IMR-90 (cell line): ENCODE results near the gene NDUFB3. TPM values are rescaled to one million over a fixed set of nuclear protein-coding genes. Genes with fewer than 3 reads are reported as not detected.

Source experiments
- MAFK ChIP-seq: IDR thresholded peaks from 2 replicates; pipeline ENCODE4 v1.6.1; 2012; ENCODE audit warnings: low read depth, low read length, improper control_type of control experiment
- POLR2A ChIP-seq: IDR thresholded peaks from 2 replicates; pipeline ENCODE4 v1.6.1; 2012; ENCODE audit warnings: mild to moderate bottlenecking, low read depth, low read length
- RCOR1 ChIP-seq: IDR thresholded peaks from 2 replicates; pipeline ENCODE4 v1.6.1; 2012; ENCODE audit warnings: mild to moderate bottlenecking, low read length, improper control_type of control experiment; ENCODE audit not compliant: insufficient replicate concordance
- polyA plus RNA-seq, 3 experiments: library from polyadenylated mRNA; depleted of rRNA; stranded (reverse); fragments of >200 nt; gene quantifications; 2 replicates each; pipeline ENCODE4 v1.2.3, GENCODE V29; 2012; ENCODE audit warnings: low replicate concordance in 1 of 3
- total RNA-seq: library from RNA; depleted of rRNA; stranded (reverse); fragments of >200 nt; gene quantifications from 2 replicates; pipeline ENCODE4 v1.2.3, GENCODE V29; 2012
- TF ChIP-seq, protein P1 (sequence below): conservative IDR thresholded peaks from 2 replicates; pipeline ENCODE4 v1.5.1; 2012; ENCODE audit warnings: mild to moderate bottlenecking, low read depth, low read length, improper control_type of control experiment

Gene NDUFB3
- total and polyA plus RNA-seq, 2 of the 4 experiments (the other 2 are of a cell fraction) = 41.0 to 98.7 TPM

- TF ChIP-seq, protein P1, sequence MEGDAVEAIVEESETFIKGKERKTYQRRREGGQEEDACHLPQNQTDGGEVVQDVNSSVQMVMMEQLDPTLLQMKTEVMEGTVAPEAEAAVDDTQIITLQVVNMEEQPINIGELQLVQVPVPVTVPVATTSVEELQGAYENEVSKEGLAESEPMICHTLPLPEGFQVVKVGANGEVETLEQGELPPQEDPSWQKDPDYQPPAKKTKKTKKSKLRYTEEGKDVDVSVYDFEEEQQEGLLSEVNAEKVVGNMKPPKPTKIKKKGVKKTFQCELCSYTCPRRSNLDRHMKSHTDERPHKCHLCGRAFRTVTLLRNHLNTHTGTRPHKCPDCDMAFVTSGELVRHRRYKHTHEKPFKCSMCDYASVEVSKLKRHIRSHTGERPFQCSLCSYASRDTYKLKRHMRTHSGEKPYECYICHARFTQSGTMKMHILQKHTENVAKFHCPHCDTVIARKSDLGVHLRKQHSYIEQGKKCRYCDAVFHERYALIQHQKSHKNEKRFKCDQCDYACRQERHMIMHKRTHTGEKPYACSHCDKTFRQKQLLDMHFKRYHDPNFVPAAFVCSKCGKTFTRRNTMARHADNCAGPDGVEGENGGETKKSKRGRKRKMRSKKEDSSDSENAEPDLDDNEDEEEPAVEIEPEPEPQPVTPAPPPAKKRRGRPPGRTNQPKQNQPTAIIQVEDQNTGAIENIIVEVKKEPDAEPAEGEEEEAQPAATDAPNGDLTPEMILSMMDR = no peak; the same call in 1 of the 2 replicates
- 0 out of 2 replicates have a peak, but pooled peaks have one; percentile 30 for TF ChIP-seq POLR2A
- TF ChIP-seq MAFK = no peak
- TF ChIP-seq RCOR1 = no peak
These were observed at the start of gene NDUFB3, which contains the start of gene HYCC2 (continued) for GRCh38 chr2:201071479-201072200.
